ENCODE data around the gene ATP12A. TPM values are rescaled to one million over a fixed set of nuclear protein-coding genes. Genes with fewer than 3 reads are reported as not detected.

ATP12A gene
- total RNA-seq, 2 donors from 2014 or later = not detected

- Histone ChIP-seq H3K27me3 (no peaks in the 10 kb centered on the region), H3K9me3 (no peaks in the 10 kb centered on the region), H3K36me3 (no peaks in the 10 kb centered on the region), H3K4me3 (no peak overlapping the region), H3K27ac (no peak overlapping the region), H3K4me1 (no peaks in the 10 kb centered on the region)
- no peak for DNase-seq (ENCODE audit: low spot score)
- TF ChIP-seq, protein P1, sequence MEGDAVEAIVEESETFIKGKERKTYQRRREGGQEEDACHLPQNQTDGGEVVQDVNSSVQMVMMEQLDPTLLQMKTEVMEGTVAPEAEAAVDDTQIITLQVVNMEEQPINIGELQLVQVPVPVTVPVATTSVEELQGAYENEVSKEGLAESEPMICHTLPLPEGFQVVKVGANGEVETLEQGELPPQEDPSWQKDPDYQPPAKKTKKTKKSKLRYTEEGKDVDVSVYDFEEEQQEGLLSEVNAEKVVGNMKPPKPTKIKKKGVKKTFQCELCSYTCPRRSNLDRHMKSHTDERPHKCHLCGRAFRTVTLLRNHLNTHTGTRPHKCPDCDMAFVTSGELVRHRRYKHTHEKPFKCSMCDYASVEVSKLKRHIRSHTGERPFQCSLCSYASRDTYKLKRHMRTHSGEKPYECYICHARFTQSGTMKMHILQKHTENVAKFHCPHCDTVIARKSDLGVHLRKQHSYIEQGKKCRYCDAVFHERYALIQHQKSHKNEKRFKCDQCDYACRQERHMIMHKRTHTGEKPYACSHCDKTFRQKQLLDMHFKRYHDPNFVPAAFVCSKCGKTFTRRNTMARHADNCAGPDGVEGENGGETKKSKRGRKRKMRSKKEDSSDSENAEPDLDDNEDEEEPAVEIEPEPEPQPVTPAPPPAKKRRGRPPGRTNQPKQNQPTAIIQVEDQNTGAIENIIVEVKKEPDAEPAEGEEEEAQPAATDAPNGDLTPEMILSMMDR (IDR thresholded peaks at IDR 0.05) = no peak
These were observed 21.0 kb upstream of the ATP12A start for GRCh38 chr13:24659239-24659638.

GRCh38 chr13:24660023-24660741 is 20.0 kb upstream of the ATP12A start:
- Histone ChIP-seq H3K4me1 (no peaks in the 10 kb centered on the region), H3K4me3 (no peak overlapping the region), H3K27me3 (no peaks in the 10 kb centered on the region), H3K36me3 (no peaks in the 10 kb centered on the region), H3K27ac (no peak overlapping the region), H3K9me3 (no peaks in the 10 kb centered on the region)
- TF ChIP-seq, protein P1 (IDR thresholded peaks at IDR 0.05) = no peak
- DNase-seq (ENCODE audit: low spot score) = no peak

DNA sequence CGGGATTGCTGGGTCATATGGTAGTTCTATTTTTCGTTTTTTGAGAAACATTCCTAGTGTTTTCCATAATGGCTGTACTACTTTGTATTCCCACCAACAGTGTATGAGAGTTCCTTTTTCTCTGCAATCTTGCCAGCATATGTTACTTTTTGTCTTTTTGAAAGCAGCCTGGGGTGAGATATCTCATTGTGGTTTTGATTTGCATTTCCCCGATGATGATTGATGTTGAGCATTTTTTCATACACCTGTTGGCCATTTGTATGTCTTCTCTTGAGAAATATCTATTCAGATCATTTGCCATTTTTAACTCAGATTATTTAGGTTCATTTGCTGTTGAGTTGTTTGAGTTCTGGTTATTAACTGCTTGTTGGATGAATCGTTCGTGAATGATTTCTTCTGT is 18.5 kb upstream of the ATP12A start:
- no peak for DNase-seq (ENCODE audit: low spot score)
- TF ChIP-seq, protein P1 (IDR thresholded peaks at IDR 0.05) = no peak
- no peak overlapping the region for H3K27ac ChIP-seq
- H3K27me3 ChIP-seq = no peaks in the 10 kb centered on the region
- no peaks in the 10 kb centered on the region for H3K36me3 ChIP-seq
- H3K9me3 ChIP-seq = no peaks in the 10 kb centered on the region
- no peaks in the 10 kb centered on the region for H3K4me1 ChIP-seq
- no peak overlapping the region for H3K4me3 ChIP-seq

- Histone ChIP-seq H3K4me3 (no peak overlapping the region), H3K27ac (no peak overlapping the region), H3K9me3 (no peaks in the 10 kb centered on the region), H3K36me3 (no peaks in the 10 kb centered on the region), H3K27me3 (no peaks in the 10 kb centered on the region), H3K4me1 (no peaks in the 10 kb centered on the region)
- TF ChIP-seq, protein P1 (IDR thresholded peaks at IDR 0.05) = no peak
- no peak for DNase-seq (ENCODE audit: low spot score)
These were observed 17.8 kb upstream of the ATP12A start for GRCh38 chr13:24662195-24663088.

- H3K9me3 ChIP-seq = no peaks in the 10 kb centered on the region
- TF ChIP-seq, protein P1 (IDR thresholded peaks at IDR 0.05) = no peak
- H3K4me3 ChIP-seq = no peak overlapping the region
- no peaks in the 10 kb centered on the region for H3K27me3 ChIP-seq
- H3K36me3 ChIP-seq = no peaks in the 10 kb centered on the region
- DNase-seq (ENCODE audit: low spot score) = no peak
- no peaks in the 10 kb centered on the region for H3K4me1 ChIP-seq
- no peak overlapping the region for H3K27ac ChIP-seq
These were observed 17.2 kb upstream of the ATP12A start for GRCh38 chr13:24663089-24663395.
